Nephron (organoid): ENCODE data around the gene AHNAK.

ENCODE experiments used
- H3K27ac Mint-ChIP-seq, 3 experiments: 2 replicates each; pipeline ENCODE4 v1.8.0; 2020; ENCODE audit warnings: mixed read lengths in 3 of 3, mild to moderate bottlenecking in 2 of 3, moderate library complexity in 1 of 3
- H3K27me3 Mint-ChIP-seq: 2 replicates; pipeline ENCODE4 v1.8.0; 2021; ENCODE audit warnings: low read depth, mild to moderate bottlenecking, moderate library complexity, mixed read lengths
- H3K36me3 Mint-ChIP-seq: 2 replicates; pipeline ENCODE4 v1.8.0; 2020; ENCODE audit warnings: low read depth, mixed read lengths
- H3K4me1 Mint-ChIP-seq: 2 replicates; pipeline ENCODE4 v1.8.0; 2020; ENCODE audit warnings: mixed read lengths
- H3K4me3 Mint-ChIP-seq, 3 experiments: 2 replicates each; pipeline ENCODE4 v1.8.0; 2020; ENCODE audit warnings: mild to moderate bottlenecking in 3 of 3, mixed read lengths in 3 of 3, moderate library complexity in 2 of 3
- H3K9me3 Mint-ChIP-seq: 2 replicates; pipeline ENCODE4 v1.8.0; 2020; ENCODE audit warnings: mixed read lengths
- TF ChIP-seq, protein P1 (sequence below), 3 experiments: fragments of 200-600 bp; sonication (generic); IDR thresholded peaks; one replicate each; pipeline ENCODE4 v1.5.0; 2021; ENCODE audit warnings: antibody characterized with exemption in 3 of 3; ENCODE audit not compliant: unreplicated experiment in 3 of 3

AHNAK gene

DNA sequence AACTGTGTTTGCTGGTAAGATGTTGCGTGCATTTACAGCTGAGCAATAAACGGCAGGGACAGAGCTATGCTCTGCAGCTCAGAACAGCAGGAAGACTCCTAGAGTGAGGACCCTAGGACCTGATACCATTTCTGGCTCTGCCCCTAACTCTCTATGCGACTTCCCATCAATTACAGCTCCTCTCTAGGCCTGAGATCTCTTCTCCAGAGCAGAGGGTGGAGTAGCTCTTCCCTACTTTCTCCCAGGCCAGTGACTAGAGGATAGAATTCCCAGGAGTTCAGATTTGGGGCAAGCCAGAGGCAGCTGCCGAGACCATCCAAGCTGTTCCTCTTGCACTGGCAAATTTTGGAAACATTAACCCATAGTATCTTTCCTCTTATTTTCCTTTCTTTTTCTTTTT, 140.6 kb downstream of the AHNAK start:
- Mint-ChIP-seq H3K4me1 (peaks cover 41% of the 10 kb centered on the region), H3K4me3 (no peak overlapping the region), H3K27me3 (peaks cover 7% of the 10 kb centered on the region), H3K27ac (peak overlapping the region in 2 of 3 experiments; percentile 80 to 99), H3K9me3 (no peaks in the 10 kb centered on the region), H3K36me3 (no peaks in the 10 kb centered on the region)
- TF ChIP-seq, protein P1, sequence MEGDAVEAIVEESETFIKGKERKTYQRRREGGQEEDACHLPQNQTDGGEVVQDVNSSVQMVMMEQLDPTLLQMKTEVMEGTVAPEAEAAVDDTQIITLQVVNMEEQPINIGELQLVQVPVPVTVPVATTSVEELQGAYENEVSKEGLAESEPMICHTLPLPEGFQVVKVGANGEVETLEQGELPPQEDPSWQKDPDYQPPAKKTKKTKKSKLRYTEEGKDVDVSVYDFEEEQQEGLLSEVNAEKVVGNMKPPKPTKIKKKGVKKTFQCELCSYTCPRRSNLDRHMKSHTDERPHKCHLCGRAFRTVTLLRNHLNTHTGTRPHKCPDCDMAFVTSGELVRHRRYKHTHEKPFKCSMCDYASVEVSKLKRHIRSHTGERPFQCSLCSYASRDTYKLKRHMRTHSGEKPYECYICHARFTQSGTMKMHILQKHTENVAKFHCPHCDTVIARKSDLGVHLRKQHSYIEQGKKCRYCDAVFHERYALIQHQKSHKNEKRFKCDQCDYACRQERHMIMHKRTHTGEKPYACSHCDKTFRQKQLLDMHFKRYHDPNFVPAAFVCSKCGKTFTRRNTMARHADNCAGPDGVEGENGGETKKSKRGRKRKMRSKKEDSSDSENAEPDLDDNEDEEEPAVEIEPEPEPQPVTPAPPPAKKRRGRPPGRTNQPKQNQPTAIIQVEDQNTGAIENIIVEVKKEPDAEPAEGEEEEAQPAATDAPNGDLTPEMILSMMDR (IDR thresholded peaks at IDR 0.05; ENCODE audit: unreplicated experiment in 3 of 3), result no peak

DNA sequence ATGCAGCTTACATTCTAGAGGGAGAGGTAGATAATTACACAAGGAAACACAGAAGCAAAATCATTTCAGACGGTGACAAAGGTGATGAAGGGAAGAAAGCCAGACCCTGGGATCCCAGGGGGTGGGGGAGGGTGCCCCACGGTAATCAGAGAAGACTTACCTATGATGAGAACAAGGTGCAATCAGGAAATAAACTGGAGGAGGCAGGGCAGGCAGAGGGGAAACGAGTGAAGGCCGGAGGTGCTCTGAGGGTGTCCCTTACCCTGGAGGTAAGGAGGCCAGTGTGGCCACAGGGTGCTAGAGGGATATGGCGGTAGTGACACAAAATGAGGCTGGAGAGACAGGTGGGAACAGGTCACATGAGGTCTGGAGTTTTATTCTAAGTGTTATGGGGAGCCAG, 141.7 kb downstream of the AHNAK start:
- H3K9me3 Mint-ChIP-seq, result no peaks in the 10 kb centered on the region
- H3K27ac Mint-ChIP-seq, result peak overlapping the region in 2 of 3 experiments; percentile 80 to 99
- H3K4me1 Mint-ChIP-seq, result peaks cover 52% of the 10 kb centered on the region
- peaks cover 7% of the 10 kb centered on the region for H3K27me3 Mint-ChIP-seq
- H3K36me3 Mint-ChIP-seq, result no peaks in the 10 kb centered on the region
- TF ChIP-seq, protein P1 (IDR thresholded peaks at IDR 0.05; ENCODE audit: unreplicated experiment in 3 of 3), result no peak
- H3K4me3 Mint-ChIP-seq, result no peak overlapping the region

DNA sequence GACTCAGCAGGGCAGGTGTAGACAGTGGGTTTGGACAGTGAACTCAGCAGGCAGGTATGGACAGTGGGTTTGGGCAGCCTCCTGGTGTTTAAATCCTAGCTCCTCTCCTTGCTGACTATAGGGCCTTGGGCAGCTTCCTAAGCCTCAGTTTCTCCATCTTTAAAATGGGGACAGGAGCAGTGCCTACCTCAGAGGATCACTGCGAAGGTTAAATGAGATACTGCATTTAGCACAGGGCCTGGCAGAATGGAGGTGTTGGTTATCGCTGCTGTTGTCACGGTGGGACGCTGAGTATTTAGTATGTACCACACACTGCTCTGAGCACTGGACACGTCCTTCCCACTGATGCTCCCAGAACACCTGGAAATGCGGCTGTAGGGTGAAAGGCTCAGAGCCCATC, 142.2 kb downstream of the AHNAK start:
- Mint-ChIP-seq H3K4me1 (peaks cover 57% of the 10 kb centered on the region), H3K27ac (peak overlapping the region in 2 of 3 experiments; percentile 80 to 99), H3K4me3 (no peak overlapping the region), H3K27me3 (peaks cover 7% of the 10 kb centered on the region), H3K36me3 (no peaks in the 10 kb centered on the region), H3K9me3 (no peaks in the 10 kb centered on the region)
- TF ChIP-seq, protein P1 (IDR thresholded peaks at IDR 0.05; ENCODE audit: unreplicated experiment in 3 of 3), result no peak

GRCh38 chr11:62402960-62403730, 143.5 kb downstream of the AHNAK start:
- peaks cover 70% of the 10 kb centered on the region for H3K4me1 Mint-ChIP-seq
- H3K36me3 Mint-ChIP-seq, result no peaks in the 10 kb centered on the region
- H3K4me3 Mint-ChIP-seq, result no peak overlapping the region
- H3K9me3 Mint-ChIP-seq, result no peaks in the 10 kb centered on the region
- TF ChIP-seq, protein P1 (IDR thresholded peaks at IDR 0.05; ENCODE audit: unreplicated experiment in 3 of 3), result no peak
- H3K27ac Mint-ChIP-seq, result peak overlapping the region in 2 of 3 experiments; percentile 93 to 99
- H3K27me3 Mint-ChIP-seq, result peaks cover 7% of the 10 kb centered on the region

DNA sequence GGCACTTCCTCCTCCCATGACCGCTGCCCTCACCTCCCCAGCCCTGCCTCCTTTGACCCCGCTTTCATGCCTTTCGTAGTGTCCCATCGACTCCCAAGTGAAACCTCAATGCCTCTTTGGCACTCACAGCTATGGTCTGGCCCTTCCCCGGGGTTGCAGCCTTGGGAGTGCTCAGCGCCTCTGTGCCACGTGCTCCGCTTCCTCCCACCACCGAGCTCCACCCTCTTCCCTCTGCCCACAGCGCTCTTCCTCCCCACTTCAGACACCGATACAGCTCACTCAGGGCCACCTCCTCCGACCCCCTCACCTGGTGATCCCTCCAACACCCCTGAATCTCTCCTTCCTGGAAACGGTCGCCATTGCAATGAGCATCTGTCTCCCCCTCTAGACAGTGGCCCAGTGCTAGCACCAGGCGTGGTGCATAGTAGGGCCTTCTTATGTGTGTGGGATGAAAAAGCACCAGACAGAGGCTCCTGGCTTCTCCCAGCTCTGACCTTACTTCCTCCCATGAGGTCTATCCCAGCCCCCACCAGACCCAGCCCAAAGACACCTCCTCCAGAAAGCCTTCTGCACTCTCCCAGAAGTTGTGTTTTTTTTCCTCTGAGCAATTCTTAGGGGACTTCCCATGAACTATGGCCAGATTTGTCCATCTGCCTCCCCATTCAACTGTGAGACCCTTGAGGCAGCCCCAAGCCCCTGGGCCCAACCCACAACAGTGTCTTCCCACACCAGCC, 144.2 kb downstream of the AHNAK start:
- Mint-ChIP-seq H3K27me3 (peaks cover 7% of the 10 kb centered on the region), H3K4me3 (no peak overlapping the region), H3K27ac (peak overlapping the region in 2 of 3 experiments; percentile 93 to 99), H3K4me1 (peaks cover 77% of the 10 kb centered on the region), H3K36me3 (no peaks in the 10 kb centered on the region), H3K9me3 (no peaks in the 10 kb centered on the region)
- TF ChIP-seq, protein P1 (IDR thresholded peaks at IDR 0.05; ENCODE audit: unreplicated experiment in 3 of 3), result no peak
